Psoas muscle (tissue), 8 donors: Measurements from ENCODE around the gene ATG7. TPM values are rescaled to one million over a fixed set of nuclear protein-coding genes. Genes with fewer than 3 reads are reported as not detected.

Experiments
- ATAC-seq, 4 donors: fragments of 200-7000 bp; cut with Tn5 transposase; one replicate each; pipeline ENCODE4 v1.9.1; 2020; ENCODE audit warnings: moderate library complexity in 3 of 4, mild to moderate bottlenecking in 2 of 4
- DNase-seq, 2 donors: peaks; one replicate each; pipeline ENCODE4 v3.0.0-alpha.2; 2020
- H3K27ac ChIP-seq: fragments of 200-600 bp; one replicate; pipeline ENCODE4 v1.8.0; 2022
- H3K27me3 ChIP-seq, 3 donors: fragments of 200-600 bp in 1 of 3; one replicate each; pipeline versions ENCODE4 v1.6.1 to v1.8.0; 2013 to 2022; ENCODE audit warnings: low read length in 2 of 3, mild to moderate bottlenecking in 2 of 3, moderate library complexity in 1 of 3; ENCODE audit not compliant: insufficient read depth in 3 of 3
- H3K36me3 ChIP-seq, 2 donors: fragments of 200-600 bp in 1 of 2; one replicate each; pipeline versions ENCODE4 v1.6.1 to v1.8.0; 2013 to 2022; ENCODE audit warnings: low read depth in 1 of 2, mild to moderate bottlenecking in 1 of 2, moderate library complexity in 1 of 2; ENCODE audit not compliant: insufficient read depth in 1 of 2
- H3K4me1 ChIP-seq: fragments of 200-600 bp; one replicate; pipeline ENCODE4 v1.8.0; 2022
- H3K4me3 ChIP-seq: fragments of 200-600 bp; one replicate; pipeline ENCODE4 v1.8.0; 2022; ENCODE audit warnings: mild to moderate bottlenecking
- H3K9me3 ChIP-seq: fragments of 200-600 bp; one replicate; pipeline ENCODE4 v1.8.0; 2022
- WGBS, 3 donors: extraction: QIAGEN DNeasy Blood & Tissue Kit; methylation state at CpG; one replicate each; pipeline versions ENCODE4 v1.1.6 to v1.1.7; 2013; 5-methylcytosine and 5-hydroxymethylcytosine counted together
- intact Hi-C, 2 donors: fragments of 100-400 bp; cut with DNase I; formaldehyde crosslinking; loops; one replicate each; pipeline versions ENCODE4 v1.11.0 to v1.14.2; 2022
- polyA plus RNA-seq, 3 donors: library from polyadenylated mRNA; stranded (reverse); fragments of 200-250 nt; gene quantifications; one replicate each; pipeline ENCODE4 v1.2.3, GENCODE V29; 2013
- total RNA-seq, 4 donors: library from RNA; stranded (reverse); fragmentation: NEBNext Ultra II Directional in 2 of 4; extraction: Animal tissue kit (Norgen Biotek cat#: 25700) in 2 of 4; gene quantifications; one replicate each; pipeline versions ENCODE4 v1.2.1 to v1.2.4, GENCODE V29; 2021 to 2023
- TF ChIP-seq, protein P1 (sequence below): fragments of 200-600 bp; IDR thresholded peaks from one replicate; pipeline ENCODE4 v1.8.0; 2022; ENCODE audit warnings: antibody characterized with exemption
- donor health status: healthy with polysubstance abuse.
- donor health status: DM: no; HTN: no; CAD: no; lungs with moderate emphysema.
- donor health status: Bipolar disorder and iron deficiency.
- donor health status: healthy.
- donor health status: DM: yes; HTN: yes; CAD: no.
- donor health status: DM: no; HTN: no; CAD: no.
- donor health status: DM: no; HTN: no; CAD: no.
- donor health status: DM: yes; HTN: yes; CAD: no.

Gene ATG7
- total and polyA plus RNA-seq, 7 donors = 5.9 to 15.0 (median 13.5) TPM

DNA sequence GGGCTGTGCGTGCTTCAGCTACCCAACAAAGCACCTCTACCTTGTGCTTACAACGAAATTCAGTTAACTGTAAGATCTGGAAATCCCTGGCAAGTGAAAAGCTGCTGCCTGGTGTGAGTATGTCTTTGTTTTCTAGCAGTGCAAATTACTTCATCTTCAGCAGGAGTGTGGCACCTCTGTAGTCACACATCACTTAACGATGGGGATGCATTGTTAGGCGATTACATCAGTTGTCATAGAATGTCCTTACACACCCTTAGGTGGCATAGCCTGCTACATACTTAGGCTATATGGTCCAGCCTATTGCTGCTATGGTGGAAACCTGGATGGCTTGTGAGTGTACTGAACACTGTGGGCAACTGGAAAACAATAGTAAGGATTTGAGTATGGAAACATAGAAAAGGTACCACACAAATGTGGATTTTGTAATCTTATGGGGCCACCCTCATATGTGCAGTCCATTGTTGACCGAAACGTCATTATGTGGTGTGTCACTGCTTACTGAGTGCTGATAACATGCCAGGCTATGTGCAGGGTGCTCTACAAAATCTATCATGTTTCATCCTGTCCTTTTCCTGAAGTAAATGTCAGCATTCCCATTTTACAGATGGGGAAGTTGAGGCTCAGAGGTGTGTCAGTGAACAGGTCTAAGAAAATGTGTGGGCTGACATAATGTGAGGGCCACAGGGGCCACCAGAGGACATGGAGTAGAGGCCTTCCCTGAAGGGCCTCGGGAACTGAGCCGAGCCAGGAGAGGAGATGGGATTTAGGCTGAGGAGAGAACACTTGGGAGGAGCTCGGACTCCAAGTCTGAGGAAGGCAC lies 198.0 kb downstream of the ATG7 start:
- Histone ChIP-seq H3K36me3 (no peaks in the 10 kb centered on the region), H3K9me3 (no peaks in the 10 kb centered on the region), H3K27ac (no peak overlapping the region), H3K27me3 (no peaks in the 10 kb centered on the region), H3K4me3 (no peak overlapping the region), H3K4me1 (peaks cover 25% of the 10 kb centered on the region)
- no peak for ATAC-seq
- WGBS, 3 donors = 81 to 89% (median 89%) methylated on average over 9 of the region's 9 CpGs
- TF ChIP-seq, protein P1, sequence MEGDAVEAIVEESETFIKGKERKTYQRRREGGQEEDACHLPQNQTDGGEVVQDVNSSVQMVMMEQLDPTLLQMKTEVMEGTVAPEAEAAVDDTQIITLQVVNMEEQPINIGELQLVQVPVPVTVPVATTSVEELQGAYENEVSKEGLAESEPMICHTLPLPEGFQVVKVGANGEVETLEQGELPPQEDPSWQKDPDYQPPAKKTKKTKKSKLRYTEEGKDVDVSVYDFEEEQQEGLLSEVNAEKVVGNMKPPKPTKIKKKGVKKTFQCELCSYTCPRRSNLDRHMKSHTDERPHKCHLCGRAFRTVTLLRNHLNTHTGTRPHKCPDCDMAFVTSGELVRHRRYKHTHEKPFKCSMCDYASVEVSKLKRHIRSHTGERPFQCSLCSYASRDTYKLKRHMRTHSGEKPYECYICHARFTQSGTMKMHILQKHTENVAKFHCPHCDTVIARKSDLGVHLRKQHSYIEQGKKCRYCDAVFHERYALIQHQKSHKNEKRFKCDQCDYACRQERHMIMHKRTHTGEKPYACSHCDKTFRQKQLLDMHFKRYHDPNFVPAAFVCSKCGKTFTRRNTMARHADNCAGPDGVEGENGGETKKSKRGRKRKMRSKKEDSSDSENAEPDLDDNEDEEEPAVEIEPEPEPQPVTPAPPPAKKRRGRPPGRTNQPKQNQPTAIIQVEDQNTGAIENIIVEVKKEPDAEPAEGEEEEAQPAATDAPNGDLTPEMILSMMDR = no peak
- intact Hi-C loops = loop anchor here in 1 of 2 donors (5.0 kb wide), 1 partner anchor 37 kb away; no protein-coding TSS in a partner anchor
- DNase-seq = no peak

DNA sequence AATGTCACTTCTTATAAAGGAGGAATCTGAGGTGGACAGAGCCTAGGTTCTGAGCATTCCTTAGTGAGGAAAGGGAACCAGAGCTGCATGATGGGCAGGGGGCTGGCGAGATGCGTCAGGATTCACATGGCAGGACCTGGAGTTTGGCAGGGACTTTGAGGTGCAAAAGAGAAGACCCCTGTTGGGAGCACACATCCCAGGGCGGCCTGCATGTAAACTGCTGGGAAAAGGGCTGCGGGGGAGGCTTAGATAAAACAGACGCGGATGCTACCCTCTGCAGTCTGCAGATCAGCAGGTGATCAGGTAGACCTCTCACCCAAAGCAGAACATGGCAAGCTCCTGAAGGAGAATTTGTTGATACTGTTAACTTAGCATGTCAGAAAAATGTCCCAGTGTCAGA lies 203.1 kb downstream of the ATG7 start:
- 93 to 98% (median 96%) methylated on average over 6 of the region's 6 CpGs for WGBS, 3 donors
- Histone ChIP-seq H3K27ac (no peak overlapping the region), H3K36me3 (no peaks in the 10 kb centered on the region), H3K4me1 (peaks cover 16% of the 10 kb centered on the region), H3K9me3 (no peaks in the 10 kb centered on the region), H3K27me3 (no peaks in the 10 kb centered on the region), H3K4me3 (no peak overlapping the region)
- ATAC-seq = no peak
- DNase-seq = no peak
- TF ChIP-seq, protein P1 = no peak
- intact Hi-C loops = no loop called here

DNA sequence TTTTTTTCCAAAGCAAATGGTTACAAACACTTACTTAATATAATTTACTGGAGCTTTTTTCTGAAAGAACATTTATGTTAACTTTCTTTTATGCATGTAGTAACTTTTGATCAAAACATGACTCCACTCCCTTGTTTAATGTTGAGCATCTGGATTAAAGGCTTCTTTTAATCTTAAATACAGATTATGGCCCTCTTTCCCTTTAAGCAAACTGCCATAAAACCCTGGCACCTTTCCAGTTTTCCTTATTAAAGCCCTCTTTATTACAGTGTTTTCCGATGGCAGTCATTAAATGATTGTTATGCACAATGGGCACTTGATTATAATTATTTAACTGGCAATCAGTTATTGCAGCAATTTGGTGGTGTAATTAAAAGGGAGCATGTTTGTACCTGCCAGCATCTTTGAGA lies 204.5 kb downstream of the ATG7 start:
- DNase-seq (no peak), ATAC-seq (no peak)
- Histone ChIP-seq H3K27ac (no peak overlapping the region), H3K9me3 (no peaks in the 10 kb centered on the region), H3K4me3 (no peak overlapping the region), H3K36me3 (no peaks in the 10 kb centered on the region), H3K27me3 (no peaks in the 10 kb centered on the region), H3K4me1 (peaks cover 30% of the 10 kb centered on the region)
- 51 to 56% (median 54%) methylated on average over 1 of the region's 1 CpG for WGBS, 3 donors
- intact Hi-C loops = no loop called here
- TF ChIP-seq, protein P1 = no peak

DNA sequence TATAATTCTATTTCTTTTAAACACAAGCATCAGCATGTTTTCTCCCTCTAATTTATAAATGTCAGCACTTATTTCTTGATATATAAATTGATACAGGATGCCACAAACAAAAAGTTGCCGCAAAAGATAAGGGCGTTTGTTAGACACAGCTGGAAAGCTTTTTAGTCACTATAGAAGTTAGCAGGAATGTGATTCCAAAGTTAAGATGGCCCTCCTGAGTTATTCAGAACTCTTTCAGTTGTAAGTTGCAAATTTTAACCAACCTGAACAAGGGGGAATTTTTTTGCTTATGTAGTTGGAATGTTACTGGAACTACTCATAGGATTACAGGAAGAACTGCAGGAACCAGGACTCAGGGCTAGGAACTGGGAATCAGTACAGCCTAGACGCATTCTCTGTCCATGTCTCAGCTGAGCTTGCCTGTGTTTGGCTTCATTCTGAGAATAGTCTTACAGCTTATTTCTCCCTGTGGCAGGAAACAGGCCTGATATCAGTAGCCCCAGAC lies 205.3 kb downstream of the ATG7 start:
- no peak overlapping the region for H3K4me3 ChIP-seq
- DNase-seq (no peak), ATAC-seq (peak in 3 of 4 donors; percentile 41 to 59 (median 53))
- intact Hi-C loops = no loop called here
- H3K4me1 ChIP-seq = peaks cover 33% of the 10 kb centered on the region
- H3K27ac ChIP-seq = peak overlapping the region; percentile 51
- no peaks in the 10 kb centered on the region for H3K27me3 ChIP-seq
- WGBS, 3 donors = 67 to 84% (median 74%) methylated on average over 3 of the region's 3 CpGs
- no peaks in the 10 kb centered on the region for H3K9me3 ChIP-seq
- H3K36me3 ChIP-seq = no peaks in the 10 kb centered on the region
- TF ChIP-seq, protein P1 = no peak
